T-cell (primary cell): Measurements from ENCODE around the gene SUMO2. TPM values are rescaled to one million over a fixed set of nuclear protein-coding genes. Genes with fewer than 3 reads are reported as not detected.
A peak's percentile ranks its signal among the peaks of the same experiment; 100 is the strongest.
"Not testable (repeated sequence)": the region's sequence is repeated elsewhere in the genome, so short reads cannot be mapped to it uniquely, and the experiment has no call there.

Source experiments
- ATAC-seq, 4 experiments: fragments of 200-7000 bp in 3 of 4; fragments of 150-1000 bp in 1 of 4; cut with Tn5 transposase; replicated peaks in 1 of 4; 1 replicate in 3 of 4; 2 replicates in 1 of 4; pipeline ENCODE4 v1.10.0; 2021; ENCODE audit warnings: moderate library complexity in 3 of 4, mild to moderate bottlenecking in 2 of 4, moderate number of reproducible peaks in 1 of 4
- CTCF ChIA-PET, 2 donors: fragments of 300-600 bp; sonication (Branson Sonifier 250); formaldehyde crosslinking; loops; one replicate each; lab custom pipeline; 2022; ENCODE audit warnings: antibody characterized with exemption in 2 of 2; lab: Charles Lee
- POLR2A ChIA-PET, 2 donors: fragments of 300-600 bp; sonication (Branson Sonifier 250); formaldehyde crosslinking; loops; one replicate each; lab custom pipeline; 2022; ENCODE audit warnings: antibody characterized with exemption in 2 of 2; lab: Charles Lee
- DNase-seq, 35 experiments: peaks; one replicate each; pipeline versions ENCODE4 v3.0.0 to v3.0.0-alpha.2; 2013 to 2023
- H3K27ac ChIP-seq: one replicate; pipeline ENCODE4 v1.5.1; 2013; ENCODE audit warnings: low read length
- H3K27me3 ChIP-seq, 2 experiments: replicated peaks in 1 of 2; 1 replicate in 1 of 2; 2 replicates in 1 of 2; pipeline versions ENCODE4 v1.6.1 to v1.7.0; 2013; ENCODE audit warnings: low read length in 1 of 2, mixed read lengths in 1 of 2; ENCODE audit not compliant: control insufficient read depth in 2 of 2, insufficient read depth in 2 of 2; ENCODE audit errors: extremely low read depth in 1 of 2
- H3K36me3 ChIP-seq, 2 donors: 1 replicate in 1 of 2; 2 replicates in 1 of 2; pipeline versions ENCODE4 v1.6.1 to v1.7.0; 2013; ENCODE audit warnings: low read length in 1 of 2; ENCODE audit not compliant: control insufficient read depth in 2 of 2, insufficient read depth in 1 of 2; ENCODE audit errors: extremely low read depth in 1 of 2
- H3K4me1 ChIP-seq, 2 experiments: 1 replicate in 1 of 2; 2 replicates in 1 of 2; pipeline versions ENCODE4 v1.6.1 to v1.7.0; 2013; ENCODE audit warnings: low read length in 2 of 2, mixed read lengths in 1 of 2; ENCODE audit not compliant: insufficient read depth in 2 of 2, control insufficient read depth in 1 of 2; ENCODE audit errors: extremely low read depth in 1 of 2
- H3K4me3 ChIP-seq, 2 donors: 1 replicate in 1 of 2; 2 replicates in 1 of 2; pipeline versions ENCODE4 v1.5.1 to v1.7.0; 2013; ENCODE audit warnings: mild to moderate bottlenecking in 2 of 2, low read length in 1 of 2, moderate library complexity in 1 of 2; ENCODE audit not compliant: control insufficient read depth in 1 of 2; ENCODE audit errors: extremely low read depth in 1 of 2
- H3K9me3 ChIP-seq: 2 replicates; pipeline ENCODE4 v1.7.0; 2013
- H3K27ac Mint-ChIP-seq, 2 donors: one replicate each; pipeline ENCODE4 v1.8.0; 2020 to 2021; ENCODE audit warnings: mild to moderate bottlenecking in 2 of 2, mixed read lengths in 2 of 2
- H3K27me3 Mint-ChIP-seq, 2 donors: one replicate each; pipeline ENCODE4 v1.8.0; 2021 to 2022; ENCODE audit warnings: mixed read lengths in 2 of 2
- H3K36me3 Mint-ChIP-seq: one replicate; pipeline ENCODE4 v1.8.0; 2021; ENCODE audit warnings: mixed read lengths
- H3K4me1 Mint-ChIP-seq, 3 donors: one replicate each; pipeline ENCODE4 v1.8.0; 2020 to 2022; ENCODE audit warnings: mixed read lengths in 3 of 3, mild to moderate bottlenecking in 1 of 3
- H3K4me3 Mint-ChIP-seq, 3 donors: one replicate each; pipeline ENCODE4 v1.8.0; 2020 to 2022; ENCODE audit warnings: mild to moderate bottlenecking in 3 of 3, mixed read lengths in 3 of 3, moderate library complexity in 3 of 3
- H3K9me3 Mint-ChIP-seq, 3 donors: one replicate each; pipeline ENCODE4 v1.8.0; 2020 to 2022; ENCODE audit warnings: mixed read lengths in 3 of 3
- WGBS: methylation state at CpG from one replicate; pipeline ENCODE4 v1.1.5; 2013; ENCODE audit warnings: missing lambda C conversion rate; ENCODE audit not compliant: insufficient coverage; 5-methylcytosine and 5-hydroxymethylcytosine counted together
- total RNA-seq, 35 experiments: library from RNA in 6 of 35; stranded (reverse) in 6 of 35; fragments of 120-200 nt in 1 of 35; gene quantifications; one replicate each; pipeline versions ENCODE4 v1.2.1 to v1.2.4 and lab custom pipeline; 2013 to 2026

SUMO2 gene
- total RNA-seq, 5 donors from 2014 or later (not counting 1 experiment from before 2014, with no cell fraction given): 239 to 284 (median 269) TPM

DNA sequence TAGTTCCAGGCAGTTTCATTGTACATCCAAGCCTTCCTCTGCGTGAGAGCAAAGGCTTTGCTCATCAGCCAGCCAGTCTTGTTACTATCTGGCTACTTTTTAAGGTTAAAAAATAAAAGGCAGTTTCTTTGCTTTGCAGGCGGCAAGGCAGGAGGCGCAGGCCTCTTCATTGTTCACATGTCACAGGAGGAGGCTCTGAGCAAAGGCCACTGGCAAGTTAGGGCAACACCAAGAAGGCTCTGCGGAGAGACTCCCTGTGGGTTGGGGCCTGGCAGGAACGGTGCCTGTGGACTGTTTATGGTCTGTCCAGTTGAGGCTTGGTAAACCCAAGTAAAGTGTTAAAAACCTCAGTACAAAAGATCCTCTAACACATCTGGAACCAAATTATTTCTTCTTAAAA is 47.3 kb downstream of the SUMO2 start:
- Mint-ChIP-seq H3K27ac (peak overlapping the region in 1 of 2 donors; percentile 46), H3K4me3 (no peak overlapping the region), H3K27me3 (no peaks in the 10 kb centered on the region), H3K9me3 (no peaks in the 10 kb centered on the region), H3K36me3 (peaks cover 6% of the 10 kb centered on the region), H3K4me1 (peaks cover 12 to 15% (median 13%) of the 10 kb centered on the region in 3 donors)
- no peak for DNase-seq
- Histone ChIP-seq H3K27ac (no peak overlapping the region), H3K27me3 (no peaks in the 10 kb centered on the region), H3K36me3 (peaks cover 3 to 5% of the 10 kb centered on the region in 2 donors), H3K9me3 (no peaks in the 10 kb centered on the region), H3K4me3 (no peak overlapping the region), H3K4me1 (peaks cover 0 to 26% of the 10 kb centered on the region in 2 experiments)
- POLR2A ChIA-PET: no interaction called here
- CTCF ChIA-PET: no interaction called here
- WGBS: 97% methylated on average over 3 of the region's 5 CpGs
- no peak for ATAC-seq

DNA sequence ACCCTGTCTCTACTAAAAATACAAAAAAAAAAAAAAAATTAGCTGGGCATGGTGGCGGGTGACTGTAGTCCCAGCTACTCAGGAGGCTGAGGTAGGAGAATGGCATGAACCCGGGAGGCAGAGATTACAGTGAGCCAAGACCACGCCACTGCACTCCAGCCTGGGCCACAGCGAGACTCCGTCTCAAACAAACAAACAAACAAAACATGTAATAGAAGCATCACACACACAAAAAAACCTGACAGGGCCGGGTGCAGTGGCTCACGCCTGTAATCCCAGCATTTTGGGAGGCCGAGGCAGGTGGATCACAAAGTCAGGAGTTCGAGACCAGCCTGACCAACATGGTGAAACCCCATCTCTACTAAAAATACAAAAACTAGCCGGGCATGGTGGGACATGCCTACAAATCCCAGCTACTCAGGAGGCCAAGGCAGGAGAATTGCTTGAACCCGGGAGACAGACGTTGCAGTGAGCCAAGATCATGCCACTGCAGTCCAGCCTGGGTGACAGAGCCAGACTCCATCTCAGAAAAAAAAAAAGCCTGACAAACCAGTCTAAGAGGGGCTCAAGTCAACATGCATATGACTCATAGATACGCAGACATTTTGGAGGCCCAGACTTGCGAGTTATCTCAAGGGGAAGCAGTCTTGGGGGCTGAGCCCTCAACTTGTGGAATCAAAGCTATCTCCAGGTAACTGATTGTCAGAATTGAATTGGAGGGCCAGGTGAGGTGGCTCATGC is 49.0 kb downstream of the SUMO2 start:
- peaks cover 14 to 19% (median 14%) of the 10 kb centered on the region in 3 donors for H3K4me1 Mint-ChIP-seq
- H3K27ac Mint-ChIP-seq: peak overlapping the region; percentile 46 to 55
- H3K9me3 ChIP-seq: not testable (repeated sequence)

DNA sequence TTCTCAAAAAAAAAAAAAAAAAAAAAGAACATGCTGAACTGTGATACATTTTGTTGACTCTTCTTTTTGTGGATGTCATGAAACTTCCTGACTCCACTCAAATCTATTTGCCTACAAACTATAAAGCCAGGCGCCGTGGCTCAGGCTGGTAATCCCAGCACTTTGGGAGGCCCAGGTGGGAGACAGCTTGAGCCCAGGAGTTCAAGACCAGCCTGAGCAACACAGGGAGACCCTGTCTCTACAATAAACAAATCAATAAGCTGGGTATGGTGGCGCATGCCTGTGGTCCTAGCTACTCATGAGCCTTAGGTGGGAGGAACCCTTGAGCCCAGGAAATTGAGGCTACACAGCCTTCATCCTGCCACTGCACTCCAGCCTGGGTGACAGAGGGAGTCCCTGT is 49.8 kb downstream of the SUMO2 start:
- no peak for ATAC-seq
- H3K36me3 Mint-ChIP-seq: peaks cover 7% of the 10 kb centered on the region

More for the DNA sequence above, 49.0 kb downstream of the SUMO2 start:
- H3K4me3 Mint-ChIP-seq, H3K4me3 ChIP-seq, H3K9me3 Mint-ChIP-seq, H3K36me3 Mint-ChIP-seq, ATAC-seq, POLR2A ChIA-PET, H3K27me3 Mint-ChIP-seq, DNase-seq, H3K27me3 ChIP-seq, H3K27ac ChIP-seq: not testable (repeated sequence)
- 92% methylated on average over 12 of the region's 14 CpGs for WGBS
- H3K4me1 ChIP-seq: peaks cover 0 to 35% of the 10 kb centered on the region in 2 experiments
- CTCF ChIA-PET: interaction anchor here in 1 of 2 donors (1.1 kb wide), 1 partner anchor 11 kb away, joined by 3 read pairs; no protein-coding TSS in a partner anchor
- H3K36me3 ChIP-seq: peaks cover 3 to 19% of the 10 kb centered on the region in 2 donors

DNA sequence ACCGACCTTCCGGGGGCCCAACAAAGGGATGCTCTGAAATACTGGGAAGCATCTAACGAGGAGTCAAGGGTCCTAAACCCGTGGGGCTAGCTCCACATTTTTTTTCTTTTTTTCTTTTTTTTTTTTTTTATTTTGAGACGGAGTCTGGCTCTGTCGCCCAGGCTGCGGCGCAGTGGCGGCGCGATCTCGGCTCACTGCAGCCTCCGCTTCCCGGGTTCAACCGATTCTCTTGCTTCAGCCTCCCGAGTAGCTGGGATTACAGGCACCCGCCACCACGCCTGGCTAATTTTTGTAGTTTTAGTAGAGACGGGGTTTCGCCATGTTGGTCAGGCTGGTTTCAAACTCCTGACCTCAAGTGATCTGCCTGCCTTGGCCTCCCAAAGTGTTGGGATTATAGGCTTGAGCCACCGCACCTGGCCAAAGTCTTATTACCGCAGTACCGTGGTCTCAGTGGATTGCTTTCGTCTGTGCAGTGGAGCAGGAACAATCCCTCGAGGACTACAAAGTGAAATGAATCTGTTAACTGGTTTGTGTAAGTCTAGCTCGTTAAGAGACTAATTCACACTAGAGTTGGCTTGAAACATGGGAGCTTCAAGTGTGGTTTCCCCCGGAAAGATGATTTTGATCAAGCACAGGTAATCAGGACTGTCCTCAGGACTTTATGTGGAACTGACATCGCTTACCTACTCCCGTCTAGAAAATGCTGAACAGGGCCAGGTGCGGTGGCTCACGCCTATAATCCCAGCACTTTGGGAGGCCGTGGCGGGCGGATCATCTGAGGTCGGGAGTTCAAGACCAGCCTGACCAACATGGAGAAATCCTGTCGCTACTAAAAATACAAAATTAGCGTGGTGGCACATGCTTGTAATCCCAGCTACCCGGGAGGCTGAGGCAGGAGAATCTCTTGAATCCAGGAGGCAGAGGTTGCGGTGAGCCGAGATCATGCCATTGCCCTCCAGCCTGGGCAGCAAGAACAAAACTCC is 50.5 kb downstream of the SUMO2 start:
- ATAC-seq, H3K9me3 Mint-ChIP-seq, H3K36me3 Mint-ChIP-seq, H3K27me3 ChIP-seq, H3K9me3 ChIP-seq, DNase-seq, H3K27me3 Mint-ChIP-seq: not testable (repeated sequence)
- WGBS: 88% methylated on average over 18 of the region's 40 CpGs
- Histone ChIP-seq H3K4me1 (peaks cover 0 to 35% of the 10 kb centered on the region in 2 experiments), H3K4me3 (peak overlapping the region; percentile 78 to 82), H3K27ac (peak overlapping the region; percentile 59), H3K36me3 (peaks cover 3 to 19% of the 10 kb centered on the region in 2 donors)
- Mint-ChIP-seq H3K4me1 (peaks cover 14 to 19% (median 14%) of the 10 kb centered on the region in 3 donors), H3K4me3 (peak overlapping the region; percentile 84 to 89 (median 85)), H3K27ac (peak overlapping the region; percentile 87 to 89)
- POLR2A ChIA-PET: interaction anchor here (0.7 kb wide), 3 partner anchors 18 to 24 kb away, joined by 4 to 5 read pairs (median 4); no protein-coding TSS in a partner anchor
- CTCF ChIA-PET: interaction anchor here (0.6 to 2.2 kb wide), 10 partner anchors 15 to 171 kb away, joined by 3 to 13 read pairs (median 6); no protein-coding TSS in a partner anchor

More for the DNA sequence above, 49.8 kb downstream of the SUMO2 start:
- Histone ChIP-seq H3K27ac (no peak overlapping the region), H3K36me3 (peaks cover 3 to 19% of the 10 kb centered on the region in 2 donors), H3K9me3 (no peaks in the 10 kb centered on the region), H3K4me1 (peaks cover 0 to 35% of the 10 kb centered on the region in 2 experiments), H3K4me3 (no peak overlapping the region), H3K27me3 (no peaks in the 10 kb centered on the region)
- peak overlapping the region; percentile 6 to 89 (median 31) for H3K4me3 Mint-ChIP-seq
- ChIA-PET CTCF (interaction anchor here (0.7 to 2.2 kb wide), 3 partner anchors 19 to 171 kb away, joined by 8 to 13 read pairs (median 8); no protein-coding TSS in a partner anchor), POLR2A (no interaction called here)
- WGBS: no CpG with 5 or more reads among the region's 3 CpGs
- no peaks in the 10 kb centered on the region for H3K27me3 Mint-ChIP-seq
- H3K27ac Mint-ChIP-seq: peak overlapping the region in 1 of 2 donors; percentile 82
- no peaks in the 10 kb centered on the region for H3K9me3 Mint-ChIP-seq
- peaks cover 14 to 19% (median 14%) of the 10 kb centered on the region in 3 donors for H3K4me1 Mint-ChIP-seq
- DNase-seq: no peak

DNA sequence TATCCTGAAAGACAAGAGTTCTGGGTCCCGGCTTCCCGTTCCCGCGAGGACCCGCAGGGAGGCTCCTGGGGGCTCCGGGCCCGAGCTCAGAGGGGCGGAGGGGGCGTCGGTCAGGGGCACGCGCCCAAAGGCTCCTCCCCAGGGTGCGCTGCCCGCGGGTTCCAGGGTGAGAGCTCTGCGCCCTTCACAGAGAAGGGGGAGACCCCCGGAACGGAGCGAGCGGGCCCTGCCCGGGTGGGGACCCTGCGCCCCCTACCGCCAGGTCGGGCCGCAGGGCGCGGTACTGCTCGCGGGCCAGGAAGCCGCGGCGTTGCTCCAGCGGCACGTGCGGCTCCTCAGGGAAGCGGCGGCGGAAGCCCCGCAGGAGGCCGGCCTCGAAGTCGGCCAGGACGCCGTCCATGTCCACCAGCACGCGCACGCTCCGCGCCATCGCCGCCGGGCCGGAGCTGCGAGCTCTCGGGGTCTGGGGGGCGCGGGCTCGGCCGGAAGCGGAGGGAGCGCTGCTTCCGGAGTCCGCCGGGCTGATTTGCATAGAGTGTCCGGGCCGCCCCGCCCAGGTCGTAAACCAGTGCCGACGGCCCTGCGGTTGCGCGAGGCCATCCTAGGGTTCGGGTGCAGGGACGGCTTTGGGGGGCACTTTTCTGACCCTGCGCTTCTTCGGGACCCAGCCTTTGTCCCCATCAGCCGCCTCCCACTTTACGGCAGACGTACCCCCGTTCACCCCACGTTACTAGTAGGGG is 51.3 kb downstream of the SUMO2 start, which contains the start of gene NT5C:
Gene NT5C, minus strand, starts transcription at position 465 of the 740 bp plus-strand sequence. Its CDS starts 35 bp downstream, at position 430.
- peak in 25 of 35 experiments; percentile 12 to 73 (median 39) for DNase-seq
- ChIA-PET POLR2A (interaction anchor here (0.5 to 0.7 kb wide), 5 partner anchors 20 to 1311 kb away, joined by 3 to 4 read pairs (median 4); no protein-coding TSS in a partner anchor), CTCF (interaction anchor here (0.6 to 2.2 kb wide), 12 partner anchors 14 to 170 kb away, joined by 3 to 13 read pairs (median 3); no protein-coding TSS in a partner anchor)
- peak within 1 kb of the TSS; percentile 78 to 82 for H3K4me3 ChIP-seq
- H3K9me3 ChIP-seq: no peaks in the 10 kb centered on the region
- H3K4me3 Mint-ChIP-seq: peak within 1 kb of the TSS; percentile 84 to 89 (median 87)
- peaks cover 0 to 35% of the 10 kb centered on the region in 2 experiments for H3K4me1 ChIP-seq
- under 1% methylated on average over 78 of the region's 82 CpGs for WGBS
- peak within 1 kb of the TSS; percentile 89 to 91 for H3K27ac Mint-ChIP-seq
- H3K36me3 Mint-ChIP-seq: peaks cover 7% of the 10 kb centered on the region
- H3K4me1 Mint-ChIP-seq: peaks cover 14 to 20% (median 15%) of the 10 kb centered on the region in 3 donors
- no peaks in the 10 kb centered on the region for H3K27me3 Mint-ChIP-seq
- H3K9me3 Mint-ChIP-seq: no peaks in the 10 kb centered on the region
- H3K36me3 ChIP-seq: peaks cover 3 to 19% of the 10 kb centered on the region in 2 donors
- peak; percentile 79 to 84 (median 83) for ATAC-seq
- H3K27ac ChIP-seq: peak within 1 kb of the TSS; percentile 80
- no peaks in the 10 kb centered on the region for H3K27me3 ChIP-seq
